ENCODE measurements around the gene HAP1.
"Not testable (repeated sequence)": the region's sequence is repeated elsewhere in the genome, so short reads cannot be mapped to it uniquely, and the experiment has no call there.

Gene HAP1

GRCh38 chr17:41724476-41725050 is 9.9 kb downstream of the HAP1 start:
- no peak for DNase-seq (ENCODE audit: low read depth in 2 of 2)

GRCh38 chr17:41723801-41724475 is 10.5 kb downstream of the HAP1 start:
- DNase-seq (ENCODE audit: low read depth in 2 of 2): no peak

DNA sequence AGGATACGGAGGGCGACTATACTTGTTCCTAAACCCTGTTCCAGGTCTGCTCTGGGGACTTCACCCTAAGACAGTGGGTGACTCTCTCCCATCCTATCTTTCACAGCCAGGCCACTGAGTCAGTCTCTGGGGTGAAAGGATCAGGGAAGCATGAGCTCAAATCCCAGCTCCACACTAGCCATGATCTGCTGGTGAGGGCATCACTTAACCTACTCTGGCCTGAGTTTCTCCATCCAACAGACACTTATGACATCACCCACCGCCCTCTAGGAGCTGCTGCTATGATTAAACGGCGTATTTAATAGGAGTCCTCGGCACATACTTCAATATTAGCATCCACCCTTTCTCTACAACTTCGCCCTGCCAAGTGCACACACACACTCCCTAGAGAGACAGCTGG is 12.2 kb downstream of the HAP1 start:
- no peak for DNase-seq (ENCODE audit: low read depth in 2 of 2)

DNA sequence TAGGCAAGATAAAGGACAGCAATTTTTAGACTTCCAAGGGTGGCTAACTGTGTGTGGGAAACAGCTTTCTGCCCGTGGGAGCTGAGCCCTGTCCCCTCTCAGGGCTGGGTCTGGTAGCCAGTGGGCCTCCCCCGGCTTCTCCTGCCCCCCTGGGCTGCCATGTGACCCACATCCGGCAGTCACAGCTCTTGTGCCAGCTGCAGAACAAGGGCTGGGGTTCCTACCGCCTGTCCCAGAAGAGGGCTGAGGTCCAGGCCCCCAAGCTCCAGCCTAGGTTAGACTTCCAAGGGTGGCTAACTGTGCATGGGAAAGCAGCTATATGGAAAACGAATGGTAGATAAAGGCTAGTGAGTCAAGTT is 16.2 kb downstream of the HAP1 start:
- DNase-seq (ENCODE audit: low read depth in 2 of 2): no peak

DNA sequence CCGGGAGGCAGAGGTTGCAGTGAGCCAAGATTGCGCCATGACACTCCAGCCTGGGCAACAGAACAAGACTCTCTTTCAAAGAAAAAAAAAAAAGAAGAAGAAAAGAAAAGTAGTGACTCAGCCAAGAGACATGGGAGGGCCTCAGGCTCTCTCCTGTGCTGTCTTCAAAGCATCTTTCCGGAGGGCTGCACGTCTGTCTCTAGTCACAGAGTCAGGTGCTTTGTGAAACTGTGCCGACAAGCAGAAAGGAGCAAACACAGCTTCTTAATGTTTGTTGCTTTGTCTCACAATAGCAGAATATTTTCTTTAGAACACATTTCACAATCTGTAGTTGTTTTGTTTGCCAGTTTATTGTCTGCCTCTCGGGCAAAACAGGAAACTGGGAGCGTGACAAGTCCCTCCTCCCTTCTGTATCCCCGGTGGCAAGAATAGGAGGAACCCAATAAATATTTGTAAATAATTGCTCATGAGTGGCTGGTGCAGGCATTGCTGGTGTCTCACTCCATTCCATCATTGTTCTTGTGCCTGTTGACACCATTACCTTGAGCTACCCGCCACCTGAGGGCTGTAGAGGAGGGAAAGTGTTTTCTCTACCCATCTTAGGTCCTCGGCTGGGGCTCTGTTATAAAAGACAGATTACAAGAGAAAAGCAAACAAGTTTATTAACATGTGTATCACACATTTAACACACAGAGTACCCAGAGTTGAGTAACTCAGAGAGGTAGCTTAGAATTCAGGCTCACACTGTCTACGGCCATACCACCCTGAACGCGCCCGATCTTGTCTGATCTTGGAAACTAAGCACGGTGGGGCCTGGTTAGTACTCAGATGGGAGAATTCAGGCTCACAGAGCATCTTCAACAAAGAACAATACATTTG is 16.8 kb downstream of the HAP1 start:
- DNase-seq (ENCODE audit: low read depth in 2 of 2): no peak

DNA sequence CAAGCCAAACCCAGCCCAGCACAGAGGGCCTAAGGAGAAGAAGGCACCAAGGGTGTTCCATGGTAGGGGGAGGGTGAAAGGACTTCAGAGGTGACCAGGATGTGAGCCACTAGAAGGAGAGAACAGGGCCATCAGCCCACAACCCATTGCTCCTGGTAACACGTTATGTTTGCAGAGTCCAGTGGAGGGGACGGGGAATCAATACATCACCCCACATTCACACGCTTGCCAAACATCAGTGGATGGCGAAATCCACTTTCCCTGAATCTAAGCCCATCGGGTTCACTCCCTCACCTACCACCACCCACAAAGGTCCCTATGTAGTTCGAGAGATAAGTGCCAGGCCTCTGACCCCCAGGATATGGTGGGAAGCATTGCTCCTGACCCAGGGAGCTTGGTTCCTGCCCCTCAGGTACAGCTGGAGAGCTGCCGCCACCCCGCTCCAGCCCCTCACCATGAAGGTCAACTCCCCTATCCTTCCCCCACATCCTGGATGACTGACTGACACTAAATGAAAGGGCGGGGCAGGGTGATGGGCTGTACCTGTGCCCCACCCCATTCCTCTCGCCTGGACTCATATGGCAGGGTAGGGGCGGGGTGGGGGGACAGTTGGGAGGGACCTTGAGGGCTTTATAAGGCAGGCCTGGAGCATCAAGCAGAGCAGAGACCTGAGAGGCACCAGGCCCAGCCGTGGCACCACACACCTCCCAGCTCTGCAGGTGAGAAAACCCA is 22.6 kb downstream of the HAP1 start, which contains the start of gene GAST:
Gene GAST (plus strand): TSS at position 663 of the 732 bp plus-strand sequence. CDS start 3,106 bp downstream, outside the sequence.
- no peak for DNase-seq (ENCODE audit: low read depth in 2 of 2)

DNA sequence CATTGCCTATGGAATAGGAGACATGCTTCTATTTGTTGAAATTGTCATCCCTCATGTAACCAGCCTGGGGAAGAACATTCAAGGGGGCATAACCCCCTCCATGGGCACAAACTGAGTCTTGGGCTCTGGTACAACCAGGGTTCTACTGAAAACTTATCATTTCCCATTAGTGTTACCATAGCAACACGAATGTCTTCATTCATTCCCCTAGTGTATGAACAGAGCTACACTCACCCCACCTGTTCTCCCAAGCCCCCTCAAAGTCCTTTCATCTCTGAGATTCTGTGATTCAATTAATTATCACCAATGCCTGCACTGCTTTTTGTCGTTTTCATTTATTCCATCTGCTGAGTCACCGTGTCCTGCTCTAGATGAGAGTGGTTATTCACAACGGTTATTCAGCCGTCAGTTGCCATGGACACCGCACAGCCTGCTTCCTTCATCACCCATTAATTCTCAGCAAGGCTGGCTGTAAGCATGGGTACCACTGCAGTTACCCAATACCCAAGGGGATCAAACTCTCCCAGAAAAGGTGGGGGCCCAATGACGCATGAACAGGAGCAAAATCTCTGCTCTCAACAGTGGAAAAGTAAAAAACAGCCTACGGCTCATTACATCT is 23.9 kb downstream of the HAP1 start:
- peak in 1 of 2 donors; percentile 16 for DNase-seq (ENCODE audit: low read depth in 2 of 2)

DNA sequence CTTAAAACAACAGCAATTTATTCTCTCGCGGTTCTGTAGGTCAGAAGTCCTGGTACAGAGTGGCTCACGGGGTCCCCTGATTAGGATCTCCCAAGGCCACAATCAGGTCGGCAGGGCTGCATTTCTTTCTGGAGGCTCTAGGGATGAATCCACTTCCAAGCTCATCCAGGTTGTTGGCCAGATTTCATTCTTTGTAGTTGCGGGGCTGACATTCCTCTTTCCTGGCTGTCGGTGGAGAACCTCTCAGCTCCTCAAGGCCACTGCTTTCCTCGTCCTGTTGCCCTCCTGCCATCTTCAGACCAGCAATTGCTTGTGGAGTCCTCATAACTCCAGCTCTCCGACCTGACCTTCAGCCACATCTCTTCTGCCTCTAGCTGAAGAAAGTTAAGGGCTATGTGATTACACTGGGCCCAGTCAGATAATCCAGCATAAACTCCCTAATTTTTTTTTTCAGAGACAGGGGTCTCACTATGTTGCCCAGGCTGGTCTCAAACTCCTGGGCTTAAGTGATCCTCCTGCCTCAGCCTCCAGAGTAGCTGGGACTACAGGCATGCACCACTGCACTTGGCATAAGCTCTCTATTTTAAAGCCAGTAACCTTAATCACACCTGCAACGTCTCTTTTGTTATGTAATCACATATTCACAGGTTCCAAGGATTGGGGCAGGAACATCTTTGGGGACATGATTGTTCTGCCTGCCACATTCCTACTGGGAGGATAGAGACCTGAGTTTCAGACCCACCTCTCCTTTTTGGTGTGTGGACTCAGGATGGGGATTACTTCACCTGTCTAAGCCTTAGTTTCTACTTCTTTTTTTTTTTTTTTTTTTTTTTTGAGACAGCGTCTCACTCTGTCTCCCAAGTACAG is 26.4 kb downstream of the HAP1 start:
- no peak for DNase-seq (ENCODE audit: low read depth in 2 of 2)

- no peak for DNase-seq (ENCODE audit: low read depth in 2 of 2)
These were observed 29.0 kb downstream of the HAP1 start for GRCh38 chr17:41705271-41705991.

DNA sequence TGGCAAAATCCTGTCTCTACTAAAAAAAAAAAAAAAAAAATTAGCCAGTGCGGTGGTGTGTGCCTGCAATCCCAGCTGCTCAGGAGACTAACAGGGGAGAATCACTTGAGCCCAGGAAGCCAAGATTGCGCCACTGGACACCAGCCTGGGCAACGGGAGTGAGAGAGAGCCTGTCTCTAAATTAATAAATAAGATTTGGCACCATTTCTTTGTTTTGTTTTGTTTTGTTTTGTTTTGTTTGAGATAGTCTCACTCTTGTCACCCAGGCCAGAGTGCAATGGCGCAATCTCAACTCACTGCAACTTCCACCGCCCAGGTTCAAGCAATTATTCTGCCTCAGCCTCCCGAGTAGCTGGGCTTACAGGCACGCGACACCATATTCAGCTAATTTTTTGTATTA is 31.7 kb downstream of the HAP1 start:
- no peak for DNase-seq (ENCODE audit: low read depth in 2 of 2)

DNA sequence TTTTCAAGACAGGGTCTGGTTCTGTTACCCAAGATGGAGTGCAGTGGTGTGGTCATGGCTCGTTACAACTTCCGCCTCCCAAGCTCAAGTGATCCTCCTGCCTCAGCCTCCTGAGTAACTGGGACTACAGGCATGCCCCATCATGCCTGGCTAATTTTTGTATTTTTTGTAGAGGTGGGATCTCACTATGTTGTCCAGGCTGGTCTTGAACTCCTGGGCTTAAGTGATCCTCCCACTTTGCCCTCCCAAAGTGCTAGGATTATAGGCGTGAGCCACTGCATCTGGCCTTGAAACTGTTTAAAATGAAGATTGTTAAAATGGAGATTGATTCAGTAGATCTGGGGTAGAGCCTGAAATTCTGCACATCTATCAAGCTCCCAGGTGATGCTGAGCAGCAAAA is 33.6 kb downstream of the HAP1 start:
- not testable (repeated sequence) for DNase-seq (ENCODE audit: low read depth in 2 of 2)

DNA sequence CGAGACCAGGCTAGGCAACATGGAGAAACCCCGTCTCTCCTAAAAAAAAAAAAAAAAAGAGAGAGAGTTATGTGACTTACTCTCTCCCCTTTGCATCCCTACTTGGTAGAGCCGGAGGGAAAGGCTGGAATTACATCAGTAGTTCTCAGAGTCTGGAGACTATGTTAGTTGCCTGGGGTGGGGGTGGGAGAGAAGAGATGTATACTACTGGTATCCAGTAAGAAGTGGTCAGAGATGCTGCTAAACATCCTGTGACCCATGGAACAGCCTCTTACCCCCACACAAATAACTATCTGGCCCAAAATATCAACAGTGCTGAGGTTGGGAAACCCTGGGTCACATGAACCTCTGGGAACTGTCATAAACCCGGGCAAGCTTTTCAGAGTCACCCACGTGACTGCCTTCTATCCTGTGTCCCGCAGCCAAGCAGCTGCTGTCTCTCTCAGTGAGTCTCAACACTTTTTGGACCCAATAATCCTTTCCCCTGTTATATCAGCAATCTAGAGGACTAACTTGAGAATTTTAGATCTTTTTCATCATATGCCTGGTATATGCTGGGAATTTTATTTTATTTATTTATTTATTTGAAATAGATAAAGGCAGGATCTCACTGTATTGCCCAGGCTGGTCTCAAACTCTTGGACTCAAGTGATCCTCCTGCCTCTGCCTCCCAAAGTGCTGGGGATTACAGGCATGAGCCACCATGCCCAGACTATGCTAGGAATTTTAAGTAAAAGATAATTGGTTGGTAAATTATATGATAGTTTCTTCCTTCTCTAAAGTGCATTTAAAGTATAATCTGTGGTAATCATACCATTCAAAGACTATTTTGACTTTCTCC is 37.1 kb downstream of the HAP1 start:
- no peak for DNase-seq (ENCODE audit: low read depth in 2 of 2)

DNA sequence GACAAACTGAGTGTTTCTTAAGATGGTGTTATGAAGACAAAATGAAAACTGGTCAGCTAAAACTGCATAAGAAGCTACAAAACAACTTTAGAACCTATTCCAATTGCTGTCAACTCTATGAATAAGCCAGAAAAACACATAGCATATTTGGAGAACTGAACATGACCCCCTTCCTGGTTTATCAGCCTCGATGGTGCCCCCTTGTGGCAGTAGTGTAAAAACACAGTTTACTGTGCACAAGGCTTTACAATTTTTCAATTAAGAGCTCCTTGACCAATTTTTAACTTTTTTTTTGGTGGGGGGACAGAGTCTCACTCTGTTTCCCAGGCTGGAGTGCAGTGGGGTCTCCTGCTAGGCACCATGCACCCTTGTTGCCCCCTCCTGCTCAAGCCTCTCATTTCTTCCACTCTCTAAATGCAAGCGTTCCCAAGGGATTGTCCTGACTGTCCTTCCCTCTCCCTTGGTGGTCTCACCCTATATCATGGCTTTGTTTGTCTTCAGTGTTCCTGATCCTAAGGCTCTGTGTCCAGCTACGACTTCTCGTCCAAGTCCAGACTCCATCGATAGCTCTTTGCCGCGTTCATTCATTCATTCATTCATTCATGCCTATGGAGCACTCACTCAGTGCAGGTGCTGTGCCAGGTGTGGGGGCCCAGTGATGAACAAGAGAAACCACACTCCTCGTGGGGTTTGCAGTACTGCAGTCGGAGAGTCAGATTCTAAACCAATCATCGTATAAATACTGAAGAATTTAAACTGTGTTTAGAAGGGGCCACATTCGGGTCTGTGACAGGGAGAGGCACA is 38.3 kb downstream of the HAP1 start:
- DNase-seq (ENCODE audit: low read depth in 2 of 2): peak in 1 of 2 donors; percentile 50

DNA sequence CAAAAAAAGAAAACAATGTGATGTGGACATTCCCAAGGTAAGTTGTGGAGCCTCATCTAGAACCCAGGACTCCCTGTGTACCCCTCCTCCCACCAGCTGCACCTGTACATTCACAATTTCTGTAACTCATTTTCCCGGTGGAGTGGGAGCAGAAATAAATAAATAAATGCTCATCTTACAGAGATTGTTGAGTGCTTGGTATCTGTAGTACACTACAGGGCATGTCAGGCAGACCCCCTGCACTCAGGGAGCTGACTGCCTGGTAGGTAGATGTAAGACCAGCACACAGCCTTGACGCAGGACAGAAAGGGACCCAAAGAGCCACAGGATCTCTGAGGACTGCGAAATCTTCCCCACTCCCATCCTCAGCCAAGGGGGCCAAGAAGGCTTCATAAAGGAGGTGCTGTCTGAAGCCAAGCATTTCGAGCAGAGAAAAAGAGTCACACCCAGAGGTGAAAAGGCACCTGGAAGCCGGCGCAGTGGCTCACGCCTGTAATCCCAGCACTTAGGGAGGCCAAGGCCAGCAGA is 39.2 kb downstream of the HAP1 start:
- DNase-seq (ENCODE audit: low read depth in 2 of 2): no peak

GRCh38 chr17:41692722-41693521 is 41.5 kb downstream of the HAP1 start:
- no peak for DNase-seq (ENCODE audit: low read depth in 2 of 2)

DNA sequence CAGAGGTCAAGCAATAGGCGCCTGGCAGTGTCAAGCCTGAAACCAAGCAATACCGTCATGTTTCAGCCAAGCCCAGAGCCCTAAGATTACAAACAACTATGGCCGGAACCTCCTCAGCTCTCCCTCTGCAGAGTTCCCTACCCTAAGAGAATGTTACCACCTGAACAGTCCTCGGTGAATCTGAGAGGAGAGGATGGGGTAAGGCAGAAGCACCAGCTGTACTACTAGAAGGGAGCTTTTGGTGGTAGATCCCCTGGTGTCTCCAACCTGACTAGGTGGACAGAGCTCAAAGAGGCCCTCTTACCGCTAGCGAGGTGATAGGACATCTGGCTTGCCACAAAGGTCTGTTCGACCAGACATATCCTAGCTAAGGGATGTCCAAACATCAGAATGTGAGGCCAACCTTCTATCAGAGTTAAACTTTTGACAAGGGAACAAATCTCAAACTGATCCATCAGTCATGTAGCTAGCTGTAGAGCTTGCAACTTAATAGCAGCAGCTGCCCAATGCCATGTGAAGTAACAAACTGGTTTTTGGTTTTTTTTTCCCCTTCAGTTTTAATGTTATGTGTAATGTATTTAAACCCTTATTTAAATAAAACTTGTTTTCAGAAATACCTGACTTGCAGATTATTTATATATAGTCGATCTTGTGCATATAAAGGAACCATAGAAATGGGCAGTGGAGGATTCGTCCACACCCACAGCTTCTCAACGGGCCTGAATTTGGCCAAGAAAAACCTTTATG is 43.2 kb downstream of the HAP1 start:
- no peak for DNase-seq (ENCODE audit: low read depth in 2 of 2)

All from stimulated activated CD8-positive, alpha-beta memory T cell treated with anti-CD3 and anti-CD28 coated beads, Interleukin-15, amount 100 ng/mL, for 4 hours (primary cell).